MCF 10A (cell line): ENCODE results near the gene EDNRB. TPM values are rescaled to one million over a fixed set of nuclear protein-coding genes. Genes with fewer than 3 reads are reported as not detected.
A peak's percentile ranks its signal among the peaks of the same experiment; 100 is the strongest.

Experiments used
- BruUV-seq: library from RNA; stranded (reverse); fragments of 400-500 nt; replicated peaks from 2 replicates; lab custom pipeline; 2021; lab: Mats Ljungman, UMichigan
- CTCF ChIA-PET: fragments of 300-600 bp; sonication (Branson Sonifier 250); formaldehyde crosslinking; extraction: SDS; loops from one replicate; lab custom pipeline; 2021; ENCODE audit warnings: antibody characterized with exemption, inconsistent platforms; lab: Yijun Ruan, JAX
- POLR2A ChIA-PET: fragments of 300-600, 350-650 bp; sonication (Branson Sonifier 250); formaldehyde crosslinking; extraction: SDS; loops from one replicate; lab custom pipeline; 2020; ENCODE audit warnings: antibody characterized with exemption, inconsistent platforms; lab: Yijun Ruan, JAX
- DNase-seq: peaks from one replicate; pipeline ENCODE4 v3.0.0-alpha.2; 2018; ENCODE audit not compliant: unreplicated experiment
- H3K27ac Mint-ChIP-seq: one replicate; pipeline ENCODE4 v1.8.0; 2022; ENCODE audit warnings: mild to moderate bottlenecking, low read depth, mixed read lengths; ENCODE audit not compliant: unreplicated experiment
- H3K27me3 Mint-ChIP-seq: one replicate; pipeline ENCODE4 v1.8.0; 2022; ENCODE audit warnings: mixed read lengths; ENCODE audit not compliant: insufficient read depth, unreplicated experiment
- H3K36me3 Mint-ChIP-seq: one replicate; pipeline ENCODE4 v1.8.0; 2022; ENCODE audit warnings: mild to moderate bottlenecking, moderate library complexity, mixed read lengths; ENCODE audit not compliant: insufficient read depth, unreplicated experiment
- H3K4me1 Mint-ChIP-seq: one replicate; pipeline ENCODE4 v1.8.0; 2022; ENCODE audit warnings: mixed read lengths; ENCODE audit not compliant: insufficient read depth, unreplicated experiment
- H3K4me3 Mint-ChIP-seq: one replicate; pipeline ENCODE4 v1.8.0; 2022; ENCODE audit warnings: mild to moderate bottlenecking, moderate library complexity, mixed read lengths; ENCODE audit not compliant: unreplicated experiment
- H3K9me3 Mint-ChIP-seq: one replicate; pipeline ENCODE4 v1.8.0; 2022; ENCODE audit warnings: mixed read lengths; ENCODE audit not compliant: unreplicated experiment
- CTCF ChIP-seq: fragments of 200-600 bp; IDR thresholded peaks from one replicate; pipeline ENCODE4 v1.8.0; 2022; ENCODE audit warnings: antibody characterized with exemption, mild to moderate bottlenecking; ENCODE audit not compliant: unreplicated experiment
- intact Hi-C: fragments of 100-400 bp; cut with micrococcal nuclease; formaldehyde crosslinking; loops from 2 replicates; pipeline ENCODE4 v1.14.1; 2022
- total RNA-seq: library from RNA; stranded (reverse); gene quantifications from 2 replicates; pipeline ENCODE4 v1.2.3, GENCODE V29; 2022

Gene EDNRB
- total RNA-seq, 1 experiment from 2014 or later: not detected

- peak; percentile 45 for DNase-seq
- BruUV-seq: no TSS peak
- ChIA-PET POLR2A (interaction anchor here (0.7 kb wide), 1 partner anchor 1044 kb away, joined by 4 read pairs; no protein-coding TSS in a partner anchor), CTCF (interaction anchor here (0.7 to 1.3 kb wide), 4 partner anchors 14 to 920 kb away, joined by 3 to 4 read pairs (median 3); no protein-coding TSS in a partner anchor)
- Mint-ChIP-seq H3K27ac (no peak overlapping the region), H3K4me3 (no peak overlapping the region), H3K27me3 (peaks cover 20% of the 10 kb centered on the region), H3K36me3 (no peaks in the 10 kb centered on the region), H3K4me1 (no peaks in the 10 kb centered on the region), H3K9me3 (no peaks in the 10 kb centered on the region)
- TF ChIP-seq CTCF: no peak
- intact Hi-C loops: no loop called here
Observed at GRCh38 chr13:77896536-77896935, 22.1 kb downstream of the EDNRB start.

GRCh38 chr13:77894743-77895142 is 23.9 kb downstream of the EDNRB start:
- no peaks in the 10 kb centered on the region for H3K9me3 Mint-ChIP-seq
- no peaks in the 10 kb centered on the region for H3K4me1 Mint-ChIP-seq
- TF ChIP-seq CTCF: no peak
- ChIA-PET CTCF (interaction anchor here (0.7 to 1.6 kb wide), 2 partner anchors 17 to 98 kb away, joined by 3 to 5 read pairs; no protein-coding TSS in a partner anchor), POLR2A (no interaction called here)
- H3K36me3 Mint-ChIP-seq: no peaks in the 10 kb centered on the region
- no TSS peak for BruUV-seq
- intact Hi-C loops: no loop called here
- H3K27ac Mint-ChIP-seq: no peak overlapping the region
- DNase-seq: no peak
- H3K4me3 Mint-ChIP-seq: no peak overlapping the region
- H3K27me3 Mint-ChIP-seq: peaks cover 30% of the 10 kb centered on the region

DNA sequence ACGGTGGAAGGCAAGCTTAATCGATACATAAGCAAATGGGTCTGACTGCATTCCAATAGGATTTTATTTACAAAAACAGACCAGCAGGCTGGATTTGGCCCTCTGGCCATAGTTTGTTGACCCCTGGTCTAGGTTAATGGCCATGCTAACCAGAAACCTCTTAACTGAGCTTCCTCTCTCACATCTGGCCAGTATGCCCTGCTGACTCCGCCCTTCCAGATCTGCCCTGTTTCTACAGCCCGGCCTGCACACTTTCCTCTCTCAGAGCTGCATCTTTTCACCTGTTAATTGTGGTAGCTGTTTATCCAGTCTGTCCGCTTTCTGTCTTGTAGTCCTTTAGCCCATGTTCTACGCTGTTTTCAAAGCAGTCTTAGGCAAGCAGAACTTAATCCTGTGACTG is 25.6 kb downstream of the EDNRB start:
- TF ChIP-seq CTCF: no peak
- intact Hi-C loops: no loop called here
- DNase-seq: no peak
- BruUV-seq: no TSS peak
- peaks cover 30% of the 10 kb centered on the region for H3K27me3 Mint-ChIP-seq
- ChIA-PET POLR2A (no interaction called here), CTCF (interaction anchor here (0.7 kb wide), 1 partner anchor 94 kb away, joined by 3 read pairs; no protein-coding TSS in a partner anchor)
- no peaks in the 10 kb centered on the region for H3K4me1 Mint-ChIP-seq
- no peaks in the 10 kb centered on the region for H3K36me3 Mint-ChIP-seq
- H3K4me3 Mint-ChIP-seq: no peak overlapping the region
- H3K9me3 Mint-ChIP-seq: no peaks in the 10 kb centered on the region
- H3K27ac Mint-ChIP-seq: no peak overlapping the region

- TF ChIP-seq CTCF: no peak
- Mint-ChIP-seq H3K4me1 (no peaks in the 10 kb centered on the region), H3K4me3 (no peak overlapping the region), H3K9me3 (no peaks in the 10 kb centered on the region), H3K36me3 (no peaks in the 10 kb centered on the region), H3K27ac (no peak overlapping the region), H3K27me3 (peaks cover 30% of the 10 kb centered on the region)
- ChIA-PET CTCF (no interaction called here), POLR2A (no interaction called here)
- no TSS peak for BruUV-seq
- intact Hi-C loops: no loop called here
- DNase-seq: no peak
Observed at GRCh38 chr13:77892491-77892890, 26.1 kb downstream of the EDNRB start.
